Measurements from ENCODE around the gene CNTNAP2. TPM values are rescaled to one million over a fixed set of nuclear protein-coding genes. Genes with fewer than 3 reads are reported as not detected.

The CNTNAP2 gene
- polyA plus RNA-seq, 1 experiment, result not detected

DNA sequence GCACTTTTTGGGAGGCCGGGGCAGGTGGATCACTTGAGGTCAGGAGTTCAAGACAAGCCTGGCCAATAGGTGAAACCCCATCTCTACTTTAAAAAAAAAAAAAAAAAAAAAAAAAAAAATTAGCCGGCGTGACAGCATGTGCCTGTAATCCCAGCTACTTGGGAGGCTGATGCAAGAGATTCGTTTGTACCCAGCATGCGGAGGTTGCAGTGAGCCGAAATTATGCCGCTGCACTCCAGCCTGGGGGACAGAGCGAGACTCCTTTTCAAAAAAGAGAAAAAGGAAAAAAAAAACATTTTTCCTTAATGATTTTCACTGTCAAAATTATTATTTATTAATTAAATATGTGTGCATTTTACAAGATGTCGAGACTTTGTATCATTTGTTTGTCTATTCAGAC, 253.6 kb downstream of the CNTNAP2 start:
- ChIA-PET CTCF (interaction anchor here (0.6 to 0.8 kb wide), 2 partner anchors 415 to 1308 kb away, joined by 3 to 4 read pairs; no protein-coding TSS in a partner anchor), POLR2A (no interaction called here)
- no peak for TF ChIP-seq CTCF (IDR thresholded peaks at IDR 0.05; ENCODE audit: insufficient read depth, low read depth, low read length)
- Histone ChIP-seq H3K4me3 (ENCODE audit: low read depth, low read length) (no peak overlapping the region), H3K36me3 (ENCODE audit: control insufficient read depth, insufficient read depth, low read length) (no peaks in the 10 kb centered on the region), H3K27me3 (ENCODE audit: control insufficient read depth, insufficient read depth, low read length) (no peaks in the 10 kb centered on the region)
- DNase-seq (ENCODE audit: low read depth), result no peak

- no peak for TF ChIP-seq CTCF (IDR thresholded peaks at IDR 0.05; ENCODE audit: insufficient read depth, low read depth, low read length)
- CTCF ChIA-PET, result no interaction called here
- POLR2A ChIA-PET, result no interaction called here
- H3K27me3 ChIP-seq (ENCODE audit: control insufficient read depth, insufficient read depth, low read length), result no peaks in the 10 kb centered on the region
- no peak overlapping the region for H3K4me3 ChIP-seq (ENCODE audit: low read depth, low read length)
- no peak for DNase-seq (ENCODE audit: low read depth)
- H3K36me3 ChIP-seq (ENCODE audit: control insufficient read depth, insufficient read depth, low read length), result no peaks in the 10 kb centered on the region
These were observed 258.6 kb downstream of the CNTNAP2 start for GRCh38 chr7:146375170-146375569.

GRCh38 chr7:146378196-146378595, 261.6 kb downstream of the CNTNAP2 start:
- H3K4me3 ChIP-seq (ENCODE audit: low read depth, low read length), result no peak overlapping the region
- DNase-seq (ENCODE audit: low read depth), result no peak
- H3K36me3 ChIP-seq (ENCODE audit: control insufficient read depth, insufficient read depth, low read length), result no peaks in the 10 kb centered on the region
- TF ChIP-seq CTCF (IDR thresholded peaks at IDR 0.05; ENCODE audit: insufficient read depth, low read depth, low read length), result no peak
- H3K27me3 ChIP-seq (ENCODE audit: control insufficient read depth, insufficient read depth, low read length), result no peaks in the 10 kb centered on the region
- CTCF ChIA-PET, result no interaction called here
- POLR2A ChIA-PET, result no interaction called here

- Histone ChIP-seq H3K27me3 (ENCODE audit: control insufficient read depth, insufficient read depth, low read length) (no peaks in the 10 kb centered on the region), H3K36me3 (ENCODE audit: control insufficient read depth, insufficient read depth, low read length) (no peaks in the 10 kb centered on the region), H3K4me3 (ENCODE audit: low read depth, low read length) (no peak overlapping the region)
- DNase-seq (ENCODE audit: low read depth), result no peak
- POLR2A ChIA-PET, result no interaction called here
- CTCF ChIA-PET, result no interaction called here
- no peak for TF ChIP-seq CTCF (IDR thresholded peaks at IDR 0.05; ENCODE audit: insufficient read depth, low read depth, low read length)
These were observed 270.5 kb downstream of the CNTNAP2 start for GRCh38 chr7:146387140-146387539.

GRCh38 chr7:146388928-146389327, 272.3 kb downstream of the CNTNAP2 start:
- no peak for DNase-seq (ENCODE audit: low read depth)
- ChIA-PET POLR2A (no interaction called here), CTCF (no interaction called here)
- TF ChIP-seq CTCF (IDR thresholded peaks at IDR 0.05; ENCODE audit: insufficient read depth, low read depth, low read length), result no peak
- Histone ChIP-seq H3K4me3 (ENCODE audit: low read depth, low read length) (no peak overlapping the region), H3K36me3 (ENCODE audit: control insufficient read depth, insufficient read depth, low read length) (no peaks in the 10 kb centered on the region), H3K27me3 (ENCODE audit: control insufficient read depth, insufficient read depth, low read length) (no peaks in the 10 kb centered on the region)

Measured in BJ (cell line).